ENCODE measurements around the gene BCL2A1.
"Not testable (repeated sequence)": the region's sequence is repeated elsewhere in the genome, so short reads cannot be mapped to it uniquely, and the experiment has no call there.

Gene BCL2A1

DNA sequence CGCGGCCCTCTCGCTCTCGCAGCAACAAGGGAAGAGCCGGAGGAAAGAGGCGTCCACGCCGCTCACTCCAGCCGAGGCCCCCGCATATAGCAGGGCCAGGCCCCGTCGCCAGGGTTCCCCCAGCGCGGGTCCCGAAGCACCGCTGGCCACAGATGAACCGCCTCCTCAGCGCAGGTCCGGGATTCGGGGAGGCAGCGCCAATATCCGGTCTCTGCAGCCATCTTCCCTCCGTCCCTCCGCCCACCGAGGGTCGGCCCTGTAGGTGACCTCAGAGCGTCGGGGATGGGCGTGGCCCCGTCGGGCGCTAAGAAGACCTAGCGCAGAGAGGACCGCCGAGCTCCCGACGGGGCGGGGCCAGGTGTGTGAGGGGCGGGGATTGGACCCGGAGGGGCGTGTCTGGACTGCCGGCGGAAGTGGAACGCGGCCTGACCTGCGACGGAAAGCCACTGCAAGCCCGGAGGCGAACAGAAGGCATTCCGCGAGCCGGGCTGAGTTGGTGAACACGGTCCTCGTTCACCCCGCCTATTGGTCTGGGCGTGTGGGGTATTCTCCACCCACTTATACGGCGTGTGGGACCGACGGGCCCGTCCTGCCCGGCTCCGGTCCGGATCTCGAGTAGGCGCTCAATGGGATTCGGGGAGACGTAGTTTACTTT is 47.4 kb downstream of the BCL2A1 start:
- peak; percentile 94 to 99 for DNase-seq (ENCODE audit: low read depth in 2 of 2)

- DNase-seq (ENCODE audit: low read depth in 2 of 2), result peak; percentile 46 to 60
Observed at GRCh38 chr15:79923079-79923514, 47.9 kb downstream of the BCL2A1 start.

GRCh38 chr15:79922512-79923078 is 48.4 kb downstream of the BCL2A1 start:
- no peak for DNase-seq (ENCODE audit: low read depth in 2 of 2)

GRCh38 chr15:79919749-79920511 is 51.1 kb downstream of the BCL2A1 start:
- DNase-seq (ENCODE audit: low read depth in 2 of 2), result no peak

DNA sequence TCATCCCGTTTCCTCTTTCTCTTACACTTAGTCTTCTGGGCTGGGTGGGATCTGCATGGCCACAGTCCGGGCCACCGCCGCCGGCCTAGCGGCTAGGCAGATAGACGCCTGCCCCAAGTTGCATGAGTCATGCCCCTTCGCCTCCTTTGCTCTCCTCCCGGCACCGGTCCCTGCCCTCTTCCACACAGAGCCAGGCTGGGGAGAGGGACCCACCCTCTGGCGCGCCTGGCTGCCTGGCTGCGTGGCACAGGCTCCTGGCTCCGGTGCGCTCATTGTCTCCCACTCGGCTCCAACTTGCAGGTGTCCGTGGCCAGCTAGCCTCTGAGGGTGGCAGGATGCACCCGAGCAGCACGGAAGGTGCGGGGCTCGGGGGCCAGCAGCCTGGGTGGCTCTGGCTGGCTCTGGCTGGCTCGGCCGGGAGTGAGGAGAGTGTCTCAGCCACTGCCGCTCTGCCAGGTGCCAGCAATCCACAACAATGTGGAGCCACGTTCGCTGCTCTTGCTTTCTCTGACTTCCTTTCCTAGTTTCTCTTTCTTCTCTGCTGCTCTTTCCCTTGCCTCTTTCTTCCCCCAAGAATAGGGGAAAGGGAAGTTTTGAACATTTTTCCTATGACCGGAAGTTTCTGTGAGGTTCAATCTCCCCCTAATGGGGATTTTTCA is 51.8 kb downstream of the BCL2A1 start:
- no peak for DNase-seq (ENCODE audit: low read depth in 2 of 2)

- DNase-seq (ENCODE audit: low read depth in 2 of 2), result no peak
Observed at GRCh38 chr15:79918278-79918677, 52.7 kb downstream of the BCL2A1 start.

DNA sequence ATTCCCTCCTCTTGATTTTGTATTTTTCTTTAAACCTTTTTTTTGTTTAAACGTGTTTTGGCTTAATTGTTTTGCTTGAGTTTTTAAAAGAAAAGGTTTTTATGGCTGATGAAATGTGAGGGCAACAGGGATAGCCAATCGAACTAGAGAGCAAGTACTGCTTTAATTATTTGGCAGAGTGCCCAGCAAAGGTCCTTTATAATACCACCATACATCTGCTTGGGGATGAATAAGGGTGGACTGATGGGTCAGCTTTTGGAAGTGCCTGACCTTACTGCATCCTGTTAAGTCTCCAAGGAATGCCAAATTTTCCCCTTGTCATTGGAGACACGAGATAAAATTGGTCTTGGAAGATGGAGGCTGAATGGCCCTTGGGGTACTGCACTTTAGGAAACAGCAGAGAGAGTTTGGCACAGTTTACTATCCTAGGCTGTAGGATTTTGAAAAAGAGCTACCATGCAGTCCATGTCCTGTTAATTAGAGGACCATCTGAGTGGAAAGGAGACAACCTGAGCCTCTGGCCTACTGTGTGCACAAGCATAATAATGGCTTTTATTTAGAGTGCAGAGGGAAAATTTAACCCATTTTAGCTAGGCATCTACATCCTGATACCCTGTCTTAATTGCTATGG is 54.4 kb downstream of the BCL2A1 start:
- DNase-seq (ENCODE audit: low read depth in 2 of 2), result no peak

DNA sequence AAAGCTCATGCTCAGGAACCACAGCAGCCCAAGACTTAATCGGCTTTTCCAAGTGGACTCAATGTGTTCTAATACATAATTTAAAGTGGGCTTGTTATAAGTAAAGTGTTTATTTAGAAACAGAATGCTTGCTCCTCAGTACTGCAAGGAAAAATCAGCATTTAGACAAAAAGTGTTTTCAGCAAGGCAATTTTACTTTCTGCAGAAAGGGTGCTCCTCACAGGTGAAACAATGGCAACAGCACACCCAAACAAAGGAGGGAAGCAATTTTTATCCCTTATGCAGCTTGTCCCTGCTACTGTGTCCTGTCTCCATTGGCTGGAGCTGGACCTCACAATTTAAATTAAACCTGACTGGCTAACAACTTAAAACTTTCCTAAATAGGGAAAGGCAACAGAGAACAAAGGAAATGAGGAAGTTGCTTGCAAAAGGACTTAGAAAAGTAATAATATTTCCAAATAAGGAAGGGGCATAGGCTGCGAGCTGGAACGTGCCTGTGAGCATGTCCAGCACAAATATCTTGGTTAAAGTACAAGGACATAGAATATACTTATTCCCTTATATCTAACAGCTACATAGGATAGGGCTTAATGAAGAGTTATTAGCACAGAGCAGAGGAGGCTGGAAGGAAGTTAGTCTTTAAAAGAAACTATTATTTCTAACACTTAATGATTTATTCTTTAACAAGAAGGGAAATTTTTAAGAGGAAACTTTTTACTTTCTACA is 55.1 kb downstream of the BCL2A1 start:
- DNase-seq (ENCODE audit: low read depth in 2 of 2), result not testable (repeated sequence)

- no peak for DNase-seq (ENCODE audit: low read depth in 2 of 2)
Observed at GRCh38 chr15:79914728-79915127, 56.3 kb downstream of the BCL2A1 start.
